HG03469 (cell line): Measurements from ENCODE around the gene DDX25.
"Not testable (repeated sequence)": the region's sequence is repeated elsewhere in the genome, so short reads cannot be mapped to it uniquely, and the experiment has no call there.

Source experiments
- ATAC-seq: cut with Tn5 transposase; IDR thresholded peaks from one replicate; pipeline ENCODE4 v1.9.1; 2021; ENCODE audit warnings: mild to moderate bottlenecking, moderate library complexity, moderate number of reproducible peaks; ENCODE audit not compliant: unreplicated experiment

The DDX25 gene

GRCh38 chr11:125903711-125904659, at the start of gene DDX25:
Gene DDX25 (plus strand): TSS chr11:125904508. CDS start chr11:125904518, 10 bp downstream.
- ATAC-seq: no peak

GRCh38 chr11:125857670-125858069, 46.6 kb upstream of the DDX25 start:
- not testable (repeated sequence) for ATAC-seq

GRCh38 chr11:125862786-125863185, 41.5 kb upstream of the DDX25 start:
- ATAC-seq: not testable (repeated sequence)

GRCh38 chr11:125865354-125865753, 39.0 kb upstream of the DDX25 start:
- not testable (repeated sequence) for ATAC-seq

GRCh38 chr11:125869521-125869920, 34.8 kb upstream of the DDX25 start:
- ATAC-seq: no peak

GRCh38 chr11:125871391-125872137, 32.7 kb upstream of the DDX25 start:
- no peak for ATAC-seq

GRCh38 chr11:125872138-125872491, 32.2 kb upstream of the DDX25 start:
- ATAC-seq: no peak

GRCh38 chr11:125873881-125874555, 30.3 kb upstream of the DDX25 start:
- no peak for ATAC-seq

GRCh38 chr11:125874556-125875124, 29.7 kb upstream of the DDX25 start:
- peak; percentile 83 for ATAC-seq

- ATAC-seq: no peak
Measured at GRCh38 chr11:125881291-125881690, 23.0 kb upstream of the DDX25 start.

- no peak for ATAC-seq
Measured at GRCh38 chr11:125883375-125883774, 20.9 kb upstream of the DDX25 start.

- peak; percentile 15 for ATAC-seq
Measured at GRCh38 chr11:125886997-125887372, 17.3 kb upstream of the DDX25 start.

GRCh38 chr11:125887373-125888324, 16.7 kb upstream of the DDX25 start, which contains the start of gene HYLS1:
Gene HYLS1 (plus strand): TSS chr11:125887668. CDS start chr11:125899369, 11,701 bp downstream.
- peak; percentile 65 for ATAC-seq

- ATAC-seq: no peak
Measured at GRCh38 chr11:125890447-125891100, 13.7 kb upstream of the DDX25 start.

GRCh38 chr11:125892071-125892470, 12.2 kb upstream of the DDX25 start:
- no peak for ATAC-seq

- ATAC-seq: no peak
Measured at GRCh38 chr11:125892994-125893393, 11.3 kb upstream of the DDX25 start.

- ATAC-seq: no peak
Measured at GRCh38 chr11:125901872-125902271, 2.4 kb upstream of the DDX25 start.

- ATAC-seq: no peak
Measured at GRCh38 chr11:125902277-125902926, 1.9 kb upstream of the DDX25 start.
